HG02798 (cell line): ENCODE measurements around the gene CHST14.

Experiments used
- ATAC-seq: cut with Tn5 transposase; IDR thresholded peaks from one replicate; pipeline ENCODE4 v1.9.1; 2021; ENCODE audit warnings: mild to moderate bottlenecking; ENCODE audit not compliant: unreplicated experiment, poor library complexity

CHST14 gene

GRCh38 chr15:40486066-40486770, 15.4 kb downstream of the CHST14 start:
- ATAC-seq, result no peak

- ATAC-seq, result no peak
Observed at GRCh38 chr15:40487816-40488682, 17.3 kb downstream of the CHST14 start.

- no peak for ATAC-seq
Observed at GRCh38 chr15:40489274-40490175, 18.7 kb downstream of the CHST14 start.

- ATAC-seq, result no peak
Observed at GRCh38 chr15:40493089-40493840, 22.5 kb downstream of the CHST14 start.

GRCh38 chr15:40495516-40495915, 24.7 kb downstream of the CHST14 start:
- ATAC-seq, result no peak

GRCh38 chr15:40498418-40498817, 27.6 kb downstream of the CHST14 start:
- ATAC-seq, result no peak

GRCh38 chr15:40498891-40499290, 28.1 kb downstream of the CHST14 start:
- no peak for ATAC-seq

GRCh38 chr15:40499931-40500330, 29.1 kb downstream of the CHST14 start:
- no peak for ATAC-seq

GRCh38 chr15:40500568-40501330, 30.0 kb downstream of the CHST14 start:
- no peak for ATAC-seq

- ATAC-seq, result no peak
Observed at GRCh38 chr15:40501487-40501886, 30.7 kb downstream of the CHST14 start.

- peak; percentile 45 for ATAC-seq
Observed at GRCh38 chr15:40506964-40507571, 36.3 kb downstream of the CHST14 start.

- no peak for ATAC-seq
Observed at GRCh38 chr15:40508216-40508615, 37.4 kb downstream of the CHST14 start.

GRCh38 chr15:40510201-40510600, 39.4 kb downstream of the CHST14 start:
- ATAC-seq, result no peak

GRCh38 chr15:40511093-40511471, 40.3 kb downstream of the CHST14 start:
- peak; percentile 23 for ATAC-seq

GRCh38 chr15:40511472-40512133, 40.8 kb downstream of the CHST14 start:
- ATAC-seq, result peak; percentile 61

- ATAC-seq, result no peak
Observed at GRCh38 chr15:40512440-40512839, 41.7 kb downstream of the CHST14 start.

GRCh38 chr15:40513609-40514008, 42.8 kb downstream of the CHST14 start:
- ATAC-seq, result no peak

GRCh38 chr15:40516322-40516721, 45.5 kb downstream of the CHST14 start:
- no peak for ATAC-seq
